Central memory CD8-positive, alpha-beta T cell (primary cell): Measurements from ENCODE around the gene USH2A.
"Not testable (repeated sequence)": the region's sequence is repeated elsewhere in the genome, so short reads cannot be mapped to it uniquely, and the experiment has no call there.

ENCODE experiments used
- ATAC-seq: fragments of 150-1000 bp; cut with Tn5 transposase; replicated peaks from 2 replicates; pipeline ENCODE4 v1.10.0; 2022; ENCODE audit warnings: mild to moderate bottlenecking, moderate FRiP score, moderate number of reproducible peaks; ENCODE audit not compliant: poor library complexity, severe bottlenecking; ENCODE audit errors: extremely low read depth
- DNase-seq, 2 donors: peaks; one replicate each; pipeline ENCODE4 v3.0.0; 2021; ENCODE audit warnings: low spot score in 2 of 2
- H3K27ac Mint-ChIP-seq: one replicate; pipeline ENCODE4 v1.8.0; 2022; ENCODE audit warnings: low read depth, mild to moderate bottlenecking, moderate library complexity, mixed read lengths
- H3K27me3 Mint-ChIP-seq: one replicate; pipeline ENCODE4 v1.8.0; 2022; ENCODE audit warnings: mixed read lengths
- H3K36me3 Mint-ChIP-seq: one replicate; pipeline ENCODE4 v1.8.0; 2022; ENCODE audit warnings: mild to moderate bottlenecking, moderate library complexity, mixed read lengths; ENCODE audit not compliant: insufficient read depth
- H3K4me1 Mint-ChIP-seq: one replicate; pipeline ENCODE4 v1.8.0; 2022; ENCODE audit warnings: mixed read lengths
- H3K4me3 Mint-ChIP-seq: one replicate; pipeline ENCODE4 v1.8.0; 2022; ENCODE audit warnings: mild to moderate bottlenecking, moderate library complexity, mixed read lengths
- H3K9me3 Mint-ChIP-seq: one replicate; pipeline ENCODE4 v1.8.0; 2022; ENCODE audit warnings: mixed read lengths

USH2A gene

DNA sequence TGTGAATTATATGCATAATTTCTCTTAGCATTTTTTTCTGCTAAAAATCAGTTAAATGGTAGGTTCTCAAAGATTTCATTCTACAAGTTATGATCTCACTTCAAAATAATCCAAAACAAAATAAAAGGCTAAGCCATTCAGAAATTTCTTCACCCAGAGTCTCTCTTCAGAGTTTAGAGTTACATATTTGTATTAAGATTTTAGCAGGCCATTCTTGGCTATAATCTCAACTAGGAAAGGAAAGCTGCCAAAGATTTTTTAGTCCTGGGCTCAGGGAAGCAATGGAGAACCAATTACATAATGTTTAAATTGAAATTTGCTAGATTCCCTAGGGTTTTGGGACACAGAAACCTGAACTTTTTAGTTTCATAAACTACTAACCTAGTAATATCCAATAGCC is 245.0 kb downstream of the USH2A start:
- Mint-ChIP-seq H3K4me1 (no peaks in the 10 kb centered on the region), H3K9me3 (no peaks in the 10 kb centered on the region), H3K27ac (no peak overlapping the region), H3K4me3 (no peak overlapping the region), H3K27me3 (no peaks in the 10 kb centered on the region), H3K36me3 (no peaks in the 10 kb centered on the region)
- ATAC-seq = no peak
- DNase-seq = no peak

DNA sequence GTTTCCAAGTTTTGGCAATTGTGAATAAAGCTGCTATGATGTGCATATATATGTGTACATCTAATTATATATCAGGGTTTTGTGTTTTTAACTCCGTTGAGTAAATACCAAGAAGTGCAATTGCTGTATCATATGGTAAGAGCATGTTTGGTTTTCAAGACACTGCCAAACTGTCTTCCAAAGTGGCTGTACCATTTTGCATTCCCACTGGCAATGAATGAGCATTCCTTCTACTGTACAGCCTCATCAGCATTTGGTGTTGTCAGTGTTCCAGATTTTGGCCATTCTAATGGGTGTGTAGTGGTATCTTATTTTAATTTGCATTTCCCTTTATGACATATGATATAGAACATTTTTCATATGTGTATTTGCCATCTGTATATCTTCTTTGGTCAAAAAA is 246.3 kb downstream of the USH2A start:
- Mint-ChIP-seq H3K4me3 (no peak overlapping the region), H3K9me3 (no peaks in the 10 kb centered on the region), H3K27me3 (no peaks in the 10 kb centered on the region), H3K4me1 (no peaks in the 10 kb centered on the region), H3K27ac (no peak overlapping the region), H3K36me3 (no peaks in the 10 kb centered on the region)
- ATAC-seq = no peak
- DNase-seq = no peak

GRCh38 chr1:216175714-216176113 is 247.5 kb downstream of the USH2A start:
- no peak for ATAC-seq
- Mint-ChIP-seq H3K36me3 (no peaks in the 10 kb centered on the region), H3K4me3 (no peak overlapping the region), H3K27me3 (no peaks in the 10 kb centered on the region), H3K27ac (no peak overlapping the region), H3K4me1 (no peaks in the 10 kb centered on the region), H3K9me3 (no peaks in the 10 kb centered on the region)
- DNase-seq = no peak

GRCh38 chr1:216173376-216173995 is 249.8 kb downstream of the USH2A start:
- Mint-ChIP-seq H3K36me3 (no peaks in the 10 kb centered on the region), H3K27ac (no peak overlapping the region), H3K4me3 (no peak overlapping the region), H3K27me3 (no peaks in the 10 kb centered on the region), H3K4me1 (no peaks in the 10 kb centered on the region), H3K9me3 (no peaks in the 10 kb centered on the region)
- ATAC-seq (no peak), DNase-seq (no peak)

- Mint-ChIP-seq H3K27me3 (no peaks in the 10 kb centered on the region), H3K4me1 (no peaks in the 10 kb centered on the region), H3K4me3 (no peak overlapping the region), H3K27ac (no peak overlapping the region), H3K36me3 (peaks cover 2% of the 10 kb centered on the region), H3K9me3 (peaks cover 20% of the 10 kb centered on the region)
- DNase-seq (no peak), ATAC-seq (no peak)
Observed at GRCh38 chr1:216169351-216169750, 253.9 kb downstream of the USH2A start.

DNA sequence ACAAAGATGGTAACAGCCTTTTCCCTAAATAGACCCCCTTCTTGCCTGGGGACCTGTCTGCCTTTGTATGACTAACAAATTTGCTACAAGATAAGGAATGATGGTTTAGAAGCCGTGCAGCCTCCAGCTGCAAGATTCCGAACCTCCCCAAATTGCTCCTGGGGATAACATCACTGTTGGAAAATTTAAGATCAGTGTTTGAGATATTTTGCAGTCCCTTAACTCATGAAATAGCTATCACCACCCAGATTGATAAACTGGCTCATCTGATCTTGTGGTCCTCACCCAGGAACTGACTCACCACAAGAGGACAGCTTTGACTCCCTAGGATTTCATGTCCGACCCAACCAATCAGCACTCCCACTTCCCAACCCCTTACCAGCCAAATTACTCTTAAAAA is 254.7 kb downstream of the USH2A start:
- ATAC-seq (no peak), DNase-seq (no peak)
- H3K4me1 Mint-ChIP-seq = no peaks in the 10 kb centered on the region
- H3K27me3 Mint-ChIP-seq = no peaks in the 10 kb centered on the region
- peaks cover 20% of the 10 kb centered on the region for H3K9me3 Mint-ChIP-seq
- peaks cover 2% of the 10 kb centered on the region for H3K36me3 Mint-ChIP-seq
- H3K27ac Mint-ChIP-seq = no peak overlapping the region
- H3K4me3 Mint-ChIP-seq = no peak overlapping the region

GRCh38 chr1:216154063-216154462 is 269.2 kb downstream of the USH2A start:
- Mint-ChIP-seq H3K27ac (no peak overlapping the region), H3K27me3 (no peaks in the 10 kb centered on the region), H3K36me3 (no peaks in the 10 kb centered on the region), H3K9me3 (peaks cover 20% of the 10 kb centered on the region), H3K4me3 (no peak overlapping the region), H3K4me1 (no peaks in the 10 kb centered on the region)
- no peak for ATAC-seq
- DNase-seq = no peak

DNA sequence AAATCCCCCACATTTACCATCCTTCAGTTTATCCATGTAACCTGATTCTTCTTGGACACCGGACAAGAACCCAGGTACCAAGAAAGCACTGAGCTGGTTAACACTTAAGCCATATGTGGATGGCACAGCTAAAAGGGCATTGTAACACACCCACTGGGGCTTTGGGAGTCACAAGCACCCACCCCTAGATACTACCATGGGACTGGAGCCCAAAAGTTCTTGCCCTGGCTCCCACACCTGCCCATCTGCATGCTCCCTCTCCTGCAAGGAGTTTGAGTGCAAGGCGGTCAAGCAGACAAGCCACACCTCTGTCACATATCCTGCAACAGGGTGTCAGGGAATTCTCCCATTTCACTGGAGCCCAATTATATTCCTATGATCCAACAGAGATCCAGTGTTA is 270.1 kb downstream of the USH2A start:
- Mint-ChIP-seq H3K4me3 (no peak overlapping the region), H3K9me3 (peaks cover 30% of the 10 kb centered on the region), H3K36me3 (no peaks in the 10 kb centered on the region), H3K4me1 (no peaks in the 10 kb centered on the region), H3K27ac (no peak overlapping the region), H3K27me3 (no peaks in the 10 kb centered on the region)
- DNase-seq = no peak
- no peak for ATAC-seq

GRCh38 chr1:216145451-216146018 is 277.7 kb downstream of the USH2A start:
- not testable (repeated sequence) for ATAC-seq, H3K4me3 Mint-ChIP-seq, H3K4me1 Mint-ChIP-seq, DNase-seq, H3K27me3 Mint-ChIP-seq, H3K27ac Mint-ChIP-seq, H3K36me3 Mint-ChIP-seq
- peaks cover 30% of the 10 kb centered on the region for H3K9me3 Mint-ChIP-seq

DNA sequence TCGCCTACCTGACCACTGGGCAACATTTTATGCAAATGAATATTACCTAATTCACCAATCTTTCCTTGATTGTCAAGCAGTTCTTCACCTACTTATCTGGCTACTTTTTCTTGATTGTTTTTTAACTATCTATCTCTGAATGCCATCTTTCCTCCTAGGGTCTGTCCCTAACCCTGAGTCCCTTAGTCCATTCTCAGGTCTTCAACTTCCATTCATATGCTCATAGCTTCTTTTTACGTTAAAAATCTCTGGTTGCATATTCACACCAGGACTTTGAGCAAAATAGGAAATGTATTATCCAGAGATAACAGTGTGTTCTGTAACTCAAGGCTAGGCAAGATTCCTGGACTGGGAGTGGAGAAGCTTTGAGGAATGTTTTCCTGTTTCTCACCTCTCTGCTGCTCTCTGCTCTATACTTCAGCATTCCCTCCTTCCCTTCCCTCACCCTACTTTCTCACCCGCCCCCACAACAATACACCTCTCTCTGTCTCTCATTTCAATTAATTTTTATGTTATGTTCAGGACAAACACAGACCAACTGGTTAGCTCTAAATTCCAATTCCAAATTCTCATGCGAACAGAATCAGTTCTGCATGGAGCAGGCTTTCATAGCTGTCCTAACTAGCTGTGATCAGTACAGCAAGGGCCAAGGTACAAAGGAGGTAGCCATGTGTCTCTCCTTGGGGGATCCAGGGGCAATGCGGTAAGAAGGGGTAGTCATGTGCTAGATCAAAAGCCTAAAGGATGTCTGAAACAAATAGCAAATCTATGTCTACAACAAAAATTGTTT is 278.4 kb downstream of the USH2A start:
- ATAC-seq = no peak
- H3K27me3 Mint-ChIP-seq = no peaks in the 10 kb centered on the region
- no peak overlapping the region for H3K4me3 Mint-ChIP-seq
- H3K4me1 Mint-ChIP-seq = no peaks in the 10 kb centered on the region
- no peak overlapping the region for H3K27ac Mint-ChIP-seq
- no peaks in the 10 kb centered on the region for H3K36me3 Mint-ChIP-seq
- DNase-seq = no peak
- H3K9me3 Mint-ChIP-seq = peaks cover 26% of the 10 kb centered on the region

DNA sequence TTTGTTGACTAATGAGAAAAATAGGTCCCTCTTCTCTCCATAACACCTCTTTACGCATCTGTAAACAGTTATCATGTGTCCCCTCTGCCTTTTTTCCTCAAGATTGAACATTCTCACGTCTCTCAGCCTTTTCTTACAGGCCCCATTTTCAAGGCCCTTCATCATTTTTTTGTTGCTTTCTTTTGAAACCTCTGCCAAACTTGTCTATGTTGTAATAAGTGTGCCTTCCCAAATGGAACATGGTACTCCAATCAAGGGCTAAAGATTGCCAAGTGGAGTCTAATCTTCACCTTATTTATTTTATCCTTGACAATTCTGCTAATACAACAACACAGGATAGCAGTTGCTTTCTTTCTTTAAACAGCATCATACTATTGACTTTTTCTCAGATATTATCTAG is 280.3 kb downstream of the USH2A start:
- Mint-ChIP-seq H3K9me3 (peaks cover 16% of the 10 kb centered on the region), H3K27ac (no peak overlapping the region), H3K36me3 (no peaks in the 10 kb centered on the region), H3K4me1 (no peaks in the 10 kb centered on the region), H3K4me3 (no peak overlapping the region), H3K27me3 (no peaks in the 10 kb centered on the region)
- DNase-seq (no peak), ATAC-seq (no peak)

GRCh38 chr1:216140730-216141524 is 282.3 kb downstream of the USH2A start:
- no peak for ATAC-seq
- Mint-ChIP-seq H3K27me3 (no peaks in the 10 kb centered on the region), H3K4me1 (no peaks in the 10 kb centered on the region), H3K4me3 (no peak overlapping the region), H3K36me3 (no peaks in the 10 kb centered on the region), H3K9me3 (peaks cover 10% of the 10 kb centered on the region), H3K27ac (no peak overlapping the region)
- no peak for DNase-seq
